ENCODE results near the gene SKIC2.
"Not testable (repeated sequence)": the region's sequence is repeated elsewhere in the genome, so short reads cannot be mapped to it uniquely, and the experiment has no call there.

GRCh38 chr6:31994421-31994820 is 35.4 kb downstream of the SKIC2 start:
- not testable (repeated sequence) for TF ChIP-seq POLR2A (IDR thresholded peaks at IDR 0.05); CTCF (IDR thresholded peaks at IDR 0.05); POLR2AphosphoS5 (IDR thresholded peaks at IDR 0.05; ENCODE audit: insufficient read depth in 1 of 2, low read depth in 1 of 2)

Data from vagina (tissue), 2 donors.